Astrocyte of the spinal cord (primary cell): ENCODE data around the gene CNDP2.
A peak's percentile ranks its signal among the peaks of the same experiment; 100 is the strongest.

ENCODE experiments used
- DNase-seq: peaks from one replicate; pipeline ENCODE4 v3.0.0; 2011; ENCODE audit warnings: low read depth, low spot score
- H3K4me3 ChIP-seq: 2 replicates; pipeline ENCODE4 v1.5.1; 2011; ENCODE audit warnings: low read depth, mild to moderate bottlenecking, low read length, moderate library complexity
- in situ Hi-C: cut with HindIII; loops from 2 replicates; pipeline ENCODE4 v1.10.0; 2017; ENCODE audit warnings: low sequenced_read_pairs
- TF ChIP-seq, protein P1 (sequence below): IDR thresholded peaks from 2 replicates; pipeline ENCODE4 v1.5.1; 2012; ENCODE audit warnings: low read depth, mild to moderate bottlenecking, low read length, inconsistent platforms

Gene CNDP2

DNA sequence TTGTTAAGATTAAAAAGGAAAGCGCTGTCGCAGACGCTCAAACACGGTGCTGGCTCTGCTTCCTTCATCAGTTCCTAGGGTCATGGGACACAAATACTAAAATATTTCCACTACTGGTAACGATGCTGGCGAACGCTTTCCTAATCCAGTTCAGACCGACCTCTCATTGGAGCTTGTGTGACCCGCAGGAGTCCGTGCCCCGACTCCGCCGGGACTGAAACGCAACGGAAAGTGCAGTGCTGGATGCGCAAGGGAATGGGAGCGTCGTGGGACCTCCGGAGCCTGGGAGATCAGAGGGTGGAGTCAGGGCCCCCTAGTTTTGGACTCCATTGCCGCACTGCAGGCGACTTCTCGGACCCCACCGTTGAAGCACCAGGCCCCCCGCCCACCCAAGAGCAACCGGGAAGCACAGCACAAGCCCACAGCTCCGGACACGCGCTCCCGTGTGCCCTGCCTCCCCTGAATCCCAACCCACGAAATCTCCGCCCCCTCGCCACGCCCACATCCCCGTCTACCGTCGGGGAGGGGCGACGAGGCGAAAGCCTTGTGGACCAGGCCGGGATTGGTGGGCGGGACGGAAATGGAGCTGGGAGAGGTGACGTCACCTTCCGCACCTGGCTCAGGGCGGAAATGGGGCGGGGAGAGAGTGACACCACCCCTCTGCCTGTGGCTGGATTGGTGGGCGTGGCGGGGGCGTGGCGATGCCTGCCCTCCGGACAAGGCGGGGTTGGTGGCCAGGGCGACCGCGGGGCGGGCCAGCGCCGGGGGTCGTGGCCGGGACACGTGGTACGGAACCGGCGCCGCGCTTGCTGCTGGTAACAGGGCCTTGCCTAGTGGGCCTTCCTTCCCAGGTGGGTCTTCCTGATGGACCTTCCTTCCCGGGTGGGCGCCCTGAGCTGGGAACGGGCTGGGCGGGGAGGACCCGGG, at the start of gene CNDP2:
Gene CNDP2 (plus strand): TSS at position 783 of the 927 bp plus-strand sequence. CDS start 3,611 bp downstream, outside the sequence.
- peak within 1 kb of the TSS; percentile 80 for H3K4me3 ChIP-seq
- DNase-seq: peak; percentile 99
- in situ Hi-C loops: no loop called here
- TF ChIP-seq, protein P1, sequence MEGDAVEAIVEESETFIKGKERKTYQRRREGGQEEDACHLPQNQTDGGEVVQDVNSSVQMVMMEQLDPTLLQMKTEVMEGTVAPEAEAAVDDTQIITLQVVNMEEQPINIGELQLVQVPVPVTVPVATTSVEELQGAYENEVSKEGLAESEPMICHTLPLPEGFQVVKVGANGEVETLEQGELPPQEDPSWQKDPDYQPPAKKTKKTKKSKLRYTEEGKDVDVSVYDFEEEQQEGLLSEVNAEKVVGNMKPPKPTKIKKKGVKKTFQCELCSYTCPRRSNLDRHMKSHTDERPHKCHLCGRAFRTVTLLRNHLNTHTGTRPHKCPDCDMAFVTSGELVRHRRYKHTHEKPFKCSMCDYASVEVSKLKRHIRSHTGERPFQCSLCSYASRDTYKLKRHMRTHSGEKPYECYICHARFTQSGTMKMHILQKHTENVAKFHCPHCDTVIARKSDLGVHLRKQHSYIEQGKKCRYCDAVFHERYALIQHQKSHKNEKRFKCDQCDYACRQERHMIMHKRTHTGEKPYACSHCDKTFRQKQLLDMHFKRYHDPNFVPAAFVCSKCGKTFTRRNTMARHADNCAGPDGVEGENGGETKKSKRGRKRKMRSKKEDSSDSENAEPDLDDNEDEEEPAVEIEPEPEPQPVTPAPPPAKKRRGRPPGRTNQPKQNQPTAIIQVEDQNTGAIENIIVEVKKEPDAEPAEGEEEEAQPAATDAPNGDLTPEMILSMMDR: no peak

DNA sequence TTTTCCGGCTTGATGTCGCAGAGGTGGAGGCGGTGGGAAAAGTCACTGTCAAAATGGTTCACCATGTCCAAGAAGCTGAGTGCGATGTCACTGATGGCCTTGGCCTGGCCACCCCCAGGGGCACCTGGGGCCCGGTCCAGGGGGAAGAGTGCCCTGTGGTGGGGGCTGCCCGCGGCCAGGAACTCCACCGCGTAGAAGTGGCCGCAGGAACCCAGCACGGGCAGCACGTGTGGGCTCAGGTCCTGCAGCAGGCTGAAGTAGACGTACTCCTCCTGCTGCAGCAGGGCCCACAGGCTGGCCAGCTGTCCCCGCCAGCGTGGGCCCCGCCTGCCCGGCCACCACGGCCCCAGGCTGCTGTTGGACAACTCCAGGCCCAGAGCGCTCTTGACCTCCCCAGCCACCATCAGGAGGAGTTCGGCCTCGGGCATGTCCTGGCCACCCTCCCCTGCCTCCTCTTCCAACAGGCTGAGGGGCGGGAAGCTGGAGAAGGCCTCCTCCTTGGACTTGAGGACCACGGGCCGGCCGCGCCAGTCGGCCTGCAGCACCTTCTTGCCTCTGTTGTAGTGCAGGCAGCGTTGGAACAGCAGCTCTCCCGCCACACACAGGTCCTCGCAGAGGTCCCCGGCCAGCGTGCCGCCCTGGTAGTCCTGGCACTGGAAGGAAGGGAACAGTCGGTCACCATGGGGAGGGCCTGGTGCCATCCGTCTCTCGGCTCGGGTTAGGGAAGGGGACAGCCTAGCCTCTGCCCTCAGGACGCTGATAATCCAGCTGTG, 49.3 kb upstream of the CNDP2 start:
- in situ Hi-C loops: no loop called here
- TF ChIP-seq, protein P1: no peak
- DNase-seq: no peak

DNA sequence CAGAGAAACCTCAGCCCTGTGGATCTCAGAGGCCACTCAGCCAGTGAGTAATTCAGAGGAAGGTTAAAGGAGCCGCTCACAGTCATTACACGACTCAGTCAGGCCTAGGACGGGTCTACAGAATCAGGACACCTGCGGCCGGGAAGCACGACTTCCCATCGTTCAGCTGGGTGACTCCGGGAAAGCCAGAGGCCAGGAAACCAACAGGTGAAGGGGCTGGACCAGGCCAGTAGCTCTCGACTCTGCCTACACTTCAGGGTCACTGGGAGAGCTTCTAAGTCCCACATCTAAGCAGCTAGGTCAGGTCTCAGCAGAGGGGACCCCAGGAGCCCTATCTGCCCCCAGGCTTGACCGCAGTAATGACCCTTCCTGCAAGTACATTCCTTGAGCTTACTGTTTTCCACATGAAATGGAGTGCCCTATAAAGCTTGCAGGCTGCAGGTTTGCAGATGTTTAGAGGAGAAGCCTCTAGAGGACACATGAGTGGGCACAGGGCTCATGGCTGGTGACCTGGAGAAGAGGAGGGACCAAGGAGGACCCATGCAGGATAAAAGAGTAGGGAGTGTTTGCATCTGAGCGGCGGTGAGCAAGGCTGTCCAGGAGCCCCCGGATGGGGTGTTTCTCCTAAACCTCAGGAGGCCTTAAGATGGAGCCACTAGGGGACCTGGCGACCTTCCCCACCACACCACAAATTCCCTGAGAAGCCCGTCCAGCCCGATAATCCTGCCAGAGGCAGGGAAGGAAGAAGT, 48.6 kb upstream of the CNDP2 start:
- DNase-seq: no peak
- H3K4me3 ChIP-seq: no peak overlapping the region
- in situ Hi-C loops: no loop called here
- TF ChIP-seq, protein P1: no peak

More for the DNA sequence above, 49.3 kb upstream of the CNDP2 start:
- H3K4me3 ChIP-seq: no peak overlapping the region

DNA sequence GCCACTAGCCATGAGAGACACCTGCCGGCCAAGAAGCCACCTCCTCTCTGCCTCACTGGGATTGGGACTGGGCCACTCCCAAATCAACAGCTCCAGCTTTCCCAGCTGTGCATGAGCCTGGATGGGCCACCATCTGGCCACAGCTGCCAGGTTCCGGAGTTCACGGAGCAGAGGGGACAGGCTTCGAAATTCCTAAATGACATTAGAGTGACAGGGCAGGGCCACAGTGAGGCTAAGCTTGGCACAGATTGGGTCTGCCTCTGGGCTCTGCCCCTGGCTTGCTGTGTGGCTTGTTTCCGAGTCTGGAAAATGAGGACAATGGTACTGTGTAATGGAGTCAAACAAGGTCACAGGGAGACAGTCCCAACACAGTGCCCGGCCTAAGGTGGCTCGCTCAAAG, 45.5 kb upstream of the CNDP2 start:
- TF ChIP-seq, protein P1: no peak
- in situ Hi-C loops: no loop called here
- DNase-seq: no peak
- no peak overlapping the region for H3K4me3 ChIP-seq

DNA sequence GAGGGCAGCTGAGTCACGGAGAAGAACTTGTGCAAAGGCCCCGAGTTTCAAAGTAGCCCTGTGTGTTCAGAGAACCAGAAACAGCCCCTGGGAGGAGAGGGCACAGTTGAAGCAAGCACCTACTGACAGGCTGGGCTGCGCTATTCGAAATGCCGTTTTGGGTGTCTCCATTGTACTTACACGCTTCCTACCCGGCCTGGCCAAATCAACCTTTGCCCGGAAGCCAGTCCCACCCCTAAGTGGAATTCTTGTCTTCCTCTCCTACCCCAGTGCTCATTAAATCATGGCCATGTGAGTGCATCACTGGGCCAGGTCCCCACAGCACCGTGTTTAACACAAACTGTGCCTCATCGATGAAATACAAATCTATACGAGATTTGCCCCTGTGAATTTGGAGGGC, 45.0 kb upstream of the CNDP2 start:
- no peak overlapping the region for H3K4me3 ChIP-seq
- TF ChIP-seq, protein P1: no peak
- DNase-seq: no peak
- in situ Hi-C loops: no loop called here

DNA sequence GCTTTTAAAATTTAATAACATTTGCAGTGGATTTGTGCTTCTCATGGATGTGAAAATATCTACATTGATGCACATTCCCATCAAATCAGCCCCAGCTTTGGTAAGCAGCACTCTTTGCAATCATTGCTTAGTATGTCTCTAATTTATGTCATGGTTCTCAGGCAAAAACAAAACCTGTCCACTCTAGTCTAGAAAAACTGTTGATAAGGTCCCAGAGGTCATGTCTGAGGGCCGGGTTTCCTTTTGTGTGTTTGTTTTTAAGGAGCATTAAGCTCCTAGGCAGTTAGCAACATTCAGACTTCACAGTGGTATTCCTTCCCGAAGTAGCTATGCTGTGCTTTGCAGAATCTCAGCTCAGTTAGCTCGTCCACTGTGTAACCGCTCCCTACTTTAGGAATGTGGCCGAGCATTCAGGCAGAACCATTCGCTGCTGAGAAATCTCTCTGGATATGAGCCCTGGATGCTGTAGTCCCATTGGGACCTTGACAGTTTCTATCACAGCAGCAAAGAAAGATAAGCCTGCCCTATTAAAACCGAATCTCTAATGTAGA, 43.1 kb upstream of the CNDP2 start:
- TF ChIP-seq, protein P1: no peak
- no peak for DNase-seq
- no peak overlapping the region for H3K4me3 ChIP-seq
- in situ Hi-C loops: no loop called here
